Ishikawa (cell line): ENCODE data around the gene PTH2R.
A peak's percentile ranks its signal among the peaks of the same experiment; 100 is the strongest.

Source experiments
- CEBPB ChIP-seq: IDR thresholded peaks from 2 replicates; pipeline ENCODE4 v1.6.1; 2012
- CREB1 ChIP-seq: IDR thresholded peaks from 2 replicates; pipeline ENCODE4 v1.6.1; 2012; ENCODE audit warnings: low read depth
- EGR1 ChIP-seq: IDR thresholded peaks from 2 replicates; pipeline ENCODE4 v1.6.1; 2012
- EP300 ChIP-seq: IDR thresholded peaks from 2 replicates; pipeline ENCODE4 v1.6.1; 2012; ENCODE audit warnings: borderline replicate concordance
- FOXM1 ChIP-seq: IDR thresholded peaks from 2 replicates; pipeline ENCODE4 v1.6.1; 2012; ENCODE audit warnings: low read depth, borderline replicate concordance
- NFIC ChIP-seq: IDR thresholded peaks from 2 replicates; pipeline ENCODE4 v1.6.1; 2012
- RAD21 ChIP-seq: IDR thresholded peaks from 2 replicates; pipeline ENCODE4 v1.6.1; 2012; ENCODE audit warnings: low read depth
- TAF1 ChIP-seq: IDR thresholded peaks from 2 replicates; pipeline ENCODE4 v1.6.1; 2012; ENCODE audit warnings: low read depth, mild to moderate bottlenecking
- TCF12 ChIP-seq: IDR thresholded peaks from 2 replicates; pipeline ENCODE4 v1.6.1; 2012; ENCODE audit warnings: low read depth
- TEAD4 ChIP-seq: IDR thresholded peaks from 2 replicates; pipeline ENCODE4 v1.6.1; 2012
- YY1 ChIP-seq: IDR thresholded peaks from 2 replicates; pipeline ENCODE4 v1.6.1; 2012; ENCODE audit warnings: low read depth
- ZBTB7A ChIP-seq: IDR thresholded peaks from 2 replicates; pipeline ENCODE4 v1.6.1; 2012; ENCODE audit warnings: low read depth
- TF ChIP-seq, protein P1 (sequence below): IDR thresholded peaks from 2 replicates; pipeline ENCODE4 v1.6.1; 2012
- TF ChIP-seq, protein P2 (sequence below): IDR thresholded peaks from 2 replicates; pipeline ENCODE4 v1.6.1; 2012
- TF ChIP-seq, protein P3 (sequence below): IDR thresholded peaks from 2 replicates; pipeline ENCODE4 v1.6.1; 2012; ENCODE audit warnings: low read depth, mild to moderate bottlenecking

PTH2R gene

DNA sequence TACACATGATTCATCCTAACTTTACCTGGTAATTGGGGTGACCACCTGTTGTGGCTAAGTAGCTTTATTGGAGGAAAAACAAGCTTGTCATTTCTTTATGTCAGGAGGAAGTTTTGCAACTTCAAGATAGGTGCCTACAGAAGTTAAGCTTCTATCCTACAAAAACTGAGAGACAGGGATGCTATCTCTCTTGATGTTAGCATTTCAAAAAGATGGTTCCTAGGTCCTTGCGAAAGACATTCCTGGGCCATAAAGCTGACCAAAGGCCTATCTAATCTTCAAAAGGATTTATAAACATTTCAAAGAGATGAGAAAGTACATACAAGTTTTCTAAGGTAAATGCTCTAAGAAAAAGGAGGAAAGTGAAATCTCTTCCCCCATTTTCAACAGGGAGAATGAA, 61.0 kb downstream of the PTH2R start:
- TF ChIP-seq CEBPB (no peak), NFIC (no peak), CREB1 (no peak), TCF12 (no peak), FOXM1 (no peak), TEAD4 (no peak), YY1 (no peak), EGR1 (no peak), EP300 (no peak), ZBTB7A (no peak), RAD21 (no peak), TAF1 (no peak)
- TF ChIP-seq, protein P1, sequence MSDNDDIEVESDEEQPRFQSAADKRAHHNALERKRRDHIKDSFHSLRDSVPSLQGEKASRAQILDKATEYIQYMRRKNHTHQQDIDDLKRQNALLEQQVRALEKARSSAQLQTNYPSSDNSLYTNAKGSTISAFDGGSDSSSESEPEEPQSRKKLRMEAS: no peak
- TF ChIP-seq, protein P2, sequence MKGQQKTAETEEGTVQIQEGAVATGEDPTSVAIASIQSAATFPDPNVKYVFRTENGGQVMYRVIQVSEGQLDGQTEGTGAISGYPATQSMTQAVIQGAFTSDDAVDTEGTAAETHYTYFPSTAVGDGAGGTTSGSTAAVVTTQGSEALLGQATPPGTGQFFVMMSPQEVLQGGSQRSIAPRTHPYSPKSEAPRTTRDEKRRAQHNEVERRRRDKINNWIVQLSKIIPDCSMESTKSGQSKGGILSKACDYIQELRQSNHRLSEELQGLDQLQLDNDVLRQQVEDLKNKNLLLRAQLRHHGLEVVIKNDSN: no peak
- TF ChIP-seq, protein P3, sequence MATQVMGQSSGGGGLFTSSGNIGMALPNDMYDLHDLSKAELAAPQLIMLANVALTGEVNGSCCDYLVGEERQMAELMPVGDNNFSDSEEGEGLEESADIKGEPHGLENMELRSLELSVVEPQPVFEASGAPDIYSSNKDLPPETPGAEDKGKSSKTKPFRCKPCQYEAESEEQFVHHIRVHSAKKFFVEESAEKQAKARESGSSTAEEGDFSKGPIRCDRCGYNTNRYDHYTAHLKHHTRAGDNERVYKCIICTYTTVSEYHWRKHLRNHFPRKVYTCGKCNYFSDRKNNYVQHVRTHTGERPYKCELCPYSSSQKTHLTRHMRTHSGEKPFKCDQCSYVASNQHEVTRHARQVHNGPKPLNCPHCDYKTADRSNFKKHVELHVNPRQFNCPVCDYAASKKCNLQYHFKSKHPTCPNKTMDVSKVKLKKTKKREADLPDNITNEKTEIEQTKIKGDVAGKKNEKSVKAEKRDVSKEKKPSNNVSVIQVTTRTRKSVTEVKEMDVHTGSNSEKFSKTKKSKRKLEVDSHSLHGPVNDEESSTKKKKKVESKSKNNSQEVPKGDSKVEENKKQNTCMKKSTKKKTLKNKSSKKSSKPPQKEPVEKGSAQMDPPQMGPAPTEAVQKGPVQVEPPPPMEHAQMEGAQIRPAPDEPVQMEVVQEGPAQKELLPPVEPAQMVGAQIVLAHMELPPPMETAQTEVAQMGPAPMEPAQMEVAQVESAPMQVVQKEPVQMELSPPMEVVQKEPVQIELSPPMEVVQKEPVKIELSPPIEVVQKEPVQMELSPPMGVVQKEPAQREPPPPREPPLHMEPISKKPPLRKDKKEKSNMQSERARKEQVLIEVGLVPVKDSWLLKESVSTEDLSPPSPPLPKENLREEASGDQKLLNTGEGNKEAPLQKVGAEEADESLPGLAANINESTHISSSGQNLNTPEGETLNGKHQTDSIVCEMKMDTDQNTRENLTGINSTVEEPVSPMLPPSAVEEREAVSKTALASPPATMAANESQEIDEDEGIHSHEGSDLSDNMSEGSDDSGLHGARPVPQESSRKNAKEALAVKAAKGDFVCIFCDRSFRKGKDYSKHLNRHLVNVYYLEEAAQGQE: no peak

DNA sequence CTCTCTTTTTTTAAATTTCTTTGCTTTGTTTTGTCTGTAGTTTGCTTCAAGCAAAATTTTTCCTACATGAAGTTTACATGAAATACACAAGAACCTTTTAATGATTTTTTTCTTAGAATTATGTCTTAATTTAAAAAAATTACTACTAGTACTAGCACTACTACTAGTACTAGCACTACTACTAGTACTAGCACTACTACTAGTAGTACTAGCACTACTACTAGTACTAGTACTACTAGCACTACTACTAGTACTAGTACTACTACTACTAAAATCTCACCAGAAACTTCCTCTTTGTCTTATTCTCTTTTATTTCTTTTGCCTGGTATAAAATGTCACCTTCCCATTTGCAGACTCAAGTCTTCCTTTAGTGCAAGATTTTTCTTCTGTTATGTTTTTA, 71.1 kb downstream of the PTH2R start:
- TF ChIP-seq EGR1: no peak
- no peak for TF ChIP-seq CEBPB

DNA sequence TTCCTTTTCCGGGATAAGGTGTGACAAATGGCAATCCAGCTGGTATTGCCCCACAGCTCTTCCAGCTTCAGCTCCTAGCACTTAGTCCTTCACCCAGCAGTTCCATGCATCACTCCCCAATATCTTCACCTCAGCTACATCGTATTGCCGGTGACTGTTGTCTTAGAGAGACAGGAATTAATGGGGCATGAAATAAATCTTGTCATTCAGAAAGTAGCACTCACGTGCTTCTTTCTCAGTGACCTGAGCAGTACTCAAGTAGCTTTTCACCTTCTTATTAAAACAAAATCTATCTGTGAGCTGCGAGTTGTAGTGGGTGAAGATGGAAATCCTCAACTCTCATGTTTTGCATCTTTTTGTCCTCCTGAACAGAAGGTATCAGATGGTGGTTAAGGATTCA, 72.8 kb downstream of the PTH2R start:
- TF ChIP-seq, protein P3: no peak
- TF ChIP-seq CREB1 (no peak), YY1 (no peak), FOXM1 (no peak), EGR1 (no peak), TEAD4 (no peak), TCF12 (no peak), EP300 (no peak), TAF1 (no peak), ZBTB7A (no peak), CEBPB (no peak), NFIC (no peak), RAD21 (no peak)
- TF ChIP-seq, protein P2: no peak
- TF ChIP-seq, protein P1: no peak

DNA sequence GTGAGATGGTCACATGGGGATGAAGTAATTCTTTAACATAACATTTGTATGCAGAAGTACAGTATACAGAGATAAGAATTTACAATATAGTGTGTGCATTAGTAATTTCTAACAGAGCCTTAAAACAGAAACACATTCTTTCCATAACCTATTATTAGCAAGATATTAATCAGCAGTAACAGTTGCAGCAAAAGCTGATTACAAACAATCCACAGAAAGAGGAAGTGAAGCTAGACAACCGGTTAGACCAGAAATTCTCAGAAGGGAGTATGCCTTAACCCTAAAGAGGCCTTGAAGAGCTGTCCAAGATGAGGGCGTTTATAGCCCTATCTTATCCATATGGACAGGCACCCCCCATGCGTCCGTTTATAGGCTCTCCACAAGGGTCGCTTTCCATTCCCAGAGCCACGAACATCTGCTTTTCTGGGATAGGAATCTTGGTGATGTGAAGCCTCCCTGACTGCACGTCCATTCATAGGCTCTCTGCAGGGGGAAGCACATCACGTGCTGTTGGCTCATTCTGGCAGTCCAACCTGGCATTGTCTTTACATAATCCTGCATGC, 75.9 kb downstream of the PTH2R start:
- TF ChIP-seq, protein P2: 0 out of 2 replicates have a peak, but pooled peaks have one; percentile 6

DNA sequence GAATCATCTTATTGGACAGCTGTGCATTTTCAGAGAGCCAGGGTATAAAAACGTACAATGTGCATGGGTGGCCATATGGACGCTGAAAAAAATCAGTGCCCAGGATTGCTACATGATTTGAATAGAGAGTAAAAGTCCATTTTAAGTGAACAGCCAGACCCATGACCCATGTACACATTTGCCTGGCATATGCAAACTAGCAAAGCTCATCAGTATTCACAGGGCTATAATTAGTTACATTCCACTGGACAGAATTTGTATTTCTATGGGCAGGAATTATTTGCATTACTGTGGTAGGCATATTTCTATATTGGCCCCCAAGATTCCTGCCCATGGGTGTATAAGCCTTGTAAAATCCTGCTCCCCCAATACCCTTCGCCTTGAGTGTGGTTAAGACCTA, 78.8 kb downstream of the PTH2R start:
- TF ChIP-seq CEBPB: no peak
- no peak for TF ChIP-seq EP300
- TF ChIP-seq TAF1: no peak
- TF ChIP-seq TCF12: no peak
- no peak for TF ChIP-seq RAD21
- no peak for TF ChIP-seq EGR1
- no peak for TF ChIP-seq FOXM1
- TF ChIP-seq TEAD4: no peak
- TF ChIP-seq, protein P3: no peak
- no peak for TF ChIP-seq ZBTB7A
- TF ChIP-seq YY1: no peak
- TF ChIP-seq, protein P2: no peak
- TF ChIP-seq, protein P1: no peak
- TF ChIP-seq NFIC: no peak
- no peak for TF ChIP-seq CREB1
